HepG2 (cell line): ENCODE measurements around the gene RABGGTA. TPM values are rescaled to one million over a fixed set of nuclear protein-coding genes. Genes with fewer than 3 reads are reported as not detected.

Source experiments
- BHLHE40 ChIP-seq: IDR thresholded peaks from 2 replicates; pipeline ENCODE4 v1.6.1; 2011; ENCODE audit warnings: low read length, improper control_type of control experiment
- CBX5 ChIP-seq: sonication (generic); formaldehyde crosslinking; IDR thresholded peaks from 2 replicates; pipeline ENCODE4 v1.4.0; 2020; ENCODE audit warnings: missing genetic modification reagents, borderline replicate concordance
- HHEX ChIP-seq: IDR thresholded peaks from 2 replicates; pipeline ENCODE4 v1.6.1; 2016; ENCODE audit warnings: control low read depth
- HMGA1 ChIP-seq: sonication (generic); formaldehyde crosslinking; conservative IDR thresholded peaks from 2 replicates; pipeline ENCODE4 v1.4.0; 2020; ENCODE audit warnings: missing genetic modification reagents
- HNF4G ChIP-seq, 2 experiments: sonication (generic) in 1 of 2; formaldehyde crosslinking in 1 of 2; IDR thresholded peaks; 2 replicates each; pipeline versions ENCODE4 v1.4.0 to v1.6.1; 2011 to 2020; ENCODE audit warnings: borderline replicate concordance in 2 of 2, low read depth in 2 of 2, mild to moderate bottlenecking in 2 of 2, low read length in 1 of 2, missing genetic modification reagents in 1 of 2, moderate library complexity in 1 of 2
- IRF9 ChIP-seq: sonication (generic); formaldehyde crosslinking; IDR thresholded peaks from 2 replicates; pipeline ENCODE4 v1.8.0; 2022; ENCODE audit warnings: missing genetic modification reagents, mild to moderate bottlenecking, borderline replicate concordance
- KAT8 ChIP-seq: IDR thresholded peaks from 2 replicates; pipeline ENCODE4 v1.6.1; 2016; ENCODE audit warnings: missing genetic modification reagents, missing compliant biosample characterization
- MAZ ChIP-seq, 2 experiments: sonication (generic) in 1 of 2; formaldehyde crosslinking in 1 of 2; IDR thresholded peaks; 2 replicates each; pipeline versions ENCODE4 v1.5.0 to v1.6.1; 2012 to 2020; ENCODE audit warnings: low read depth in 2 of 2, mild to moderate bottlenecking in 2 of 2, borderline replicate concordance in 1 of 2, improper control_type of control experiment in 1 of 2, low read length in 1 of 2, missing genetic modification reagents in 1 of 2, moderate library complexity in 1 of 2
- NR2C2 ChIP-seq: sonication (generic); formaldehyde crosslinking; IDR thresholded peaks from 2 replicates; pipeline ENCODE4 v1.4.0; 2020; ENCODE audit warnings: missing genetic modification reagents, mild to moderate bottlenecking, moderate library complexity, borderline replicate concordance
- PHF21A ChIP-seq: sonication (generic); formaldehyde crosslinking; IDR thresholded peaks from 2 replicates; pipeline ENCODE4 v1.5.0; 2020; ENCODE audit warnings: mild to moderate bottlenecking, missing genetic modification reagents
- PHF5A ChIP-seq: IDR thresholded peaks from one replicate; pipeline ENCODE4 v1.6.1; 2018; ENCODE audit warnings: low read depth, missing genetic modification reagents; ENCODE audit not compliant: unreplicated experiment
- RBAK ChIP-seq: sonication (generic); formaldehyde crosslinking; IDR thresholded peaks from 2 replicates; pipeline ENCODE4 v1.5.1; 2020; ENCODE audit warnings: mild to moderate bottlenecking, missing genetic modification reagents
- SAFB2 ChIP-seq: sonication (generic); formaldehyde crosslinking; IDR thresholded peaks from 2 replicates; pipeline ENCODE4 v1.5.1; 2020; ENCODE audit warnings: missing genetic modification reagents, low read depth, mild to moderate bottlenecking, borderline replicate concordance
- SATB2 ChIP-seq: sonication (generic); formaldehyde crosslinking; IDR thresholded peaks from 2 replicates; pipeline ENCODE4 v1.5.0; 2020; ENCODE audit warnings: missing genetic modification reagents
- SMAD3 ChIP-seq: sonication (generic); formaldehyde crosslinking; IDR thresholded peaks from 2 replicates; pipeline ENCODE4 v1.4.0; 2020; ENCODE audit warnings: missing genetic modification reagents
- SOX6 ChIP-seq, 2 experiments: fragments of 450-650 bp in 1 of 2; sonication (generic) in 1 of 2; formaldehyde crosslinking in 1 of 2; IDR thresholded peaks; 2 replicates each; pipeline versions ENCODE4 v1.4.0 to v1.6.1; 2017 to 2020; ENCODE audit warnings: antibody characterized with exemption in 1 of 2, mild to moderate bottlenecking in 1 of 2, missing genetic modification reagents in 1 of 2
- SP4 ChIP-seq: sonication (generic); formaldehyde crosslinking; IDR thresholded peaks from 2 replicates; pipeline ENCODE4 v1.8.1; 2023; ENCODE audit warnings: mild to moderate bottlenecking, missing genetic modification reagents
- THAP7 ChIP-seq: sonication (generic); formaldehyde crosslinking; IDR thresholded peaks from 2 replicates; pipeline ENCODE4 v1.8.1; 2023; ENCODE audit warnings: mild to moderate bottlenecking, missing genetic modification reagents
- YY1 ChIP-seq: IDR thresholded peaks from 2 replicates; pipeline ENCODE4 v1.6.1; 2011; ENCODE audit warnings: low read length, low read depth, moderate library complexity, mild to moderate bottlenecking; ENCODE audit not compliant: insufficient read depth, insufficient replicate concordance
- ZNF230 ChIP-seq: sonication (generic); formaldehyde crosslinking; IDR thresholded peaks from 2 replicates; pipeline ENCODE4 v1.4.0; 2020; ENCODE audit warnings: mild to moderate bottlenecking, missing genetic modification reagents
- ZNF3 ChIP-seq: IDR thresholded peaks from 2 replicates; pipeline ENCODE4 v1.7.0; 2017; ENCODE audit warnings: inconsistent platforms
- ZNF329 ChIP-seq: sonication (generic); formaldehyde crosslinking; IDR thresholded peaks from 2 replicates; pipeline ENCODE4 v1.9.0; 2021; ENCODE audit warnings: low read depth, mild to moderate bottlenecking, missing genetic modification reagents
- ZNF446 ChIP-seq: sonication (generic); formaldehyde crosslinking; IDR thresholded peaks from 2 replicates; pipeline ENCODE4 v1.5.0; 2020; ENCODE audit warnings: mild to moderate bottlenecking, missing genetic modification reagents
- ZNF557 ChIP-seq: sonication (generic); formaldehyde crosslinking; IDR thresholded peaks from 2 replicates; pipeline ENCODE4 v1.4.0; 2020; ENCODE audit warnings: missing genetic modification reagents
- ZNF598 ChIP-seq: sonication (generic); formaldehyde crosslinking; IDR thresholded peaks from 2 replicates; pipeline ENCODE4 v1.5.1; 2020; ENCODE audit warnings: mild to moderate bottlenecking, missing genetic modification reagents, borderline replicate concordance
- ZNF749 ChIP-seq: sonication (generic); formaldehyde crosslinking; IDR thresholded peaks from 2 replicates; pipeline ENCODE4 v1.8.0; 2022; ENCODE audit warnings: mild to moderate bottlenecking, missing genetic modification reagents, moderate library complexity, borderline replicate concordance
- polyA plus RNA-seq, 8 experiments: library from polyadenylated mRNA; depleted of rRNA in 3 of 8; stranded (reverse) in 7 of 8; unstranded in 1 of 8; fragments of >200 nt; fragmentation: Illumina TruSeq in 4 of 8; extraction: Trizol in 4 of 8; gene quantifications; 2 replicates each; pipeline versions ENCODE4 v1.2.1 to v1.2.3, GENCODE V29; 2011 to 2016; ENCODE audit warnings: low read depth in 4 of 8, missing spikeins in 1 of 8, mixed read lengths in 1 of 8; ENCODE audit not compliant: insufficient read depth in 1 of 8
- total RNA-seq, 5 experiments: library from RNA; depleted of rRNA; stranded (reverse); fragments of >200 nt; fragmentation: Illumina TruSeq; extraction: Trizol; gene quantifications; 2 replicates each; pipeline ENCODE4 v1.2.3, GENCODE V29; 2016; ENCODE audit warnings: low read depth in 1 of 5
- TF ChIP-seq, protein P1 (sequence below): sonication (generic); formaldehyde crosslinking; IDR thresholded peaks from 2 replicates; pipeline ENCODE4 v1.4.0; 2020; ENCODE audit warnings: missing genetic modification reagents, mild to moderate bottlenecking, borderline replicate concordance

RABGGTA gene
- total and polyA plus RNA-seq, 2 of the 13 experiments (the other 11 are each of a cell fraction or from before 2014, with no cell fraction given), result 57.9 to 90.8 TPM

DNA sequence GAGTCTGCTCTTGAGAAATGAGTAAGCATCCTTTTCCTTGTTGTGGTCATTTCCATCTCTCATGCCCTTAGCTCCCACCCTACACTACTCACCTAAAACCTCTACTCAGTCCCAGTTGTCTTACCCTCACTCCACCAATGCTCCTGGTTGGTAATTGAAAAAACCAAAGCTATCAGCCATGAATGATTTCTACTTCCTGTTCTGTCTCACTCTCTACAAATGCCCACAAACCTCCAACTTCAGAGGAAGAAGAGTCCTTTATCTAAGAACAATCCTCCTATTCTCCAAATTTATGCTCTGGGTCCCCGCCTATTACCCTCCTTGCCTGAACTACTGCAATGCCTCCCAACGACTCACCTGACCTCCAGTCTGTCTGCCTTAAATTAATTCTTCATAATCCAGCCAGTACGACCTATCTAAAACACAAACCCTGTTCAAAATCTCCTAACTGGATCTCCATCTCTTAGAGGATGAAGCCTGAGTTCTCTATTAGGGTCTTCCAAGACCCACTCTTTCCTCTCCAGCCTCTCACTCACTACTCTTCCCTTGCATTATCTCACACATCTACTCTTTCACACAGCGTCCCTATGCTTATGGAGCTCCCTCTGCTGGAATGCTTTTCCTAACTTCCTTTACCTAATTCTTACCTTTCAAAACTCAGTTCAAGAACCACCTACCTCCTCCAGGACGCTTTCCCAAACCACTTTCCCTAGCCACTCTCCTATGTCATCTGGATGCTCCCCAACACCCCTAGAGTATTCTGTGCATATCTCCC is 26.0 kb upstream of the RABGGTA start (continued):
- TF ChIP-seq SOX6 (IDR thresholded peaks at IDR 0.05) (no peak), SOX6 (CRISPR knock-in tag; IDR thresholded peaks at IDR 0.05) (no peak), SMAD3 (CRISPR knock-in tag) (0 out of 2 replicates have a peak, but pooled peaks have one; percentile 19), SATB2 (no peak), ZNF749 (CRISPR knock-in tag) (no peak), HHEX (CRISPR knock-in tag) (no peak), ZNF557 (CRISPR knock-in tag) (peak; percentile 90), HNF4G (IDR thresholded peaks at IDR 0.05; ENCODE audit: borderline replicate concordance, low read depth, low read length) (no peak), HNF4G (CRISPR knock-in tag; IDR thresholded peaks at IDR 0.05; ENCODE audit: borderline replicate concordance, low read depth) (peak; percentile 76; the same call in 1 of the 2 replicates), YY1 (no peak), PHF5A (CRISPR knock-in tag) (no peak), ZNF446 (CRISPR knock-in tag) (no peak), ZNF598 (CRISPR knock-in tag) (no peak), ZNF329 (CRISPR knock-in tag) (no peak), THAP7 (CRISPR knock-in tag) (no peak), ZNF3 (CRISPR knock-in tag) (peak; percentile 19; the same call in 1 of the 2 replicates), RBAK (CRISPR knock-in tag) (no peak), NR2C2 (CRISPR knock-in tag) (no peak; the same call in 1 of the 2 replicates), PHF21A (CRISPR knock-in tag) (no peak), HMGA1 (CRISPR knock-in tag) (no peak), KAT8 (CRISPR knock-in tag) (peak; percentile 65; the same call in 1 of the 2 replicates), CBX5 (peak; percentile 46; the same call in 1 of the 2 replicates), MAZ (IDR thresholded peaks at IDR 0.05; ENCODE audit: borderline replicate concordance, low read depth, low read length) (no peak), MAZ (CRISPR knock-in tag; IDR thresholded peaks at IDR 0.05; ENCODE audit: low read depth) (no peak), SAFB2 (CRISPR knock-in tag) (no peak; the same call in 1 of the 2 replicates), SP4 (no peak), BHLHE40 (no peak), IRF9 (no peak), ZNF230 (CRISPR knock-in tag) (no peak)
- TF ChIP-seq, protein P1, sequence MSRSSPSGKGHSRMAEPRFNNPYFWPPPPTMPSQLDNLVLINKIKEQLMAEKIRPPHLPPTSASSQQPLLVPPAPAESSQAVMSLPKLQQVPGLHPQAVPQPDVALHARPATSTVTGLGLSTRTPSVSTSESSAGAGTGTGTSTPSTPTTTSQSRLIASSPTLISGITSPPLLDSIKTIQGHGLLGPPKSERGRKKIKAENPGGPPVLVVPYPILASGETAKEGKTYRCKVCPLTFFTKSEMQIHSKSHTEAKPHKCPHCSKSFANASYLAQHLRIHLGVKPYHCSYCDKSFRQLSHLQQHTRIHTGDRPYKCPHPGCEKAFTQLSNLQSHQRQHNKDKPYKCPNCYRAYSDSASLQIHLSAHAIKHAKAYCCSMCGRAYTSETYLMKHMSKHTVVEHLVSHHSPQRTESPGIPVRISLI (CRISPR knock-in tag), result no peak
